Dermis microvascular lymphatic vessel endothelial cell (primary cell): ENCODE measurements around the gene GAST. TPM values are rescaled to one million over a fixed set of nuclear protein-coding genes. Genes with fewer than 3 reads are reported as not detected.
"Not testable (repeated sequence)": the region's sequence is repeated elsewhere in the genome, so short reads cannot be mapped to it uniquely, and the experiment has no call there.

Source experiments
- DNase-seq, 2 donors: peaks; one replicate each; pipeline versions ENCODE4 v3.0.0 to v3.0.0-alpha.2; 2010; ENCODE audit warnings: low read depth in 2 of 2
- total RNA-seq: library from RNA; depleted of rRNA; stranded (reverse); fragments of >200 nt; gene quantifications from 2 replicates; pipeline ENCODE4 v1.2.1, GENCODE V29; 2014

GAST gene
- total RNA-seq, 1 donor from 2014 or later: not detected

DNA sequence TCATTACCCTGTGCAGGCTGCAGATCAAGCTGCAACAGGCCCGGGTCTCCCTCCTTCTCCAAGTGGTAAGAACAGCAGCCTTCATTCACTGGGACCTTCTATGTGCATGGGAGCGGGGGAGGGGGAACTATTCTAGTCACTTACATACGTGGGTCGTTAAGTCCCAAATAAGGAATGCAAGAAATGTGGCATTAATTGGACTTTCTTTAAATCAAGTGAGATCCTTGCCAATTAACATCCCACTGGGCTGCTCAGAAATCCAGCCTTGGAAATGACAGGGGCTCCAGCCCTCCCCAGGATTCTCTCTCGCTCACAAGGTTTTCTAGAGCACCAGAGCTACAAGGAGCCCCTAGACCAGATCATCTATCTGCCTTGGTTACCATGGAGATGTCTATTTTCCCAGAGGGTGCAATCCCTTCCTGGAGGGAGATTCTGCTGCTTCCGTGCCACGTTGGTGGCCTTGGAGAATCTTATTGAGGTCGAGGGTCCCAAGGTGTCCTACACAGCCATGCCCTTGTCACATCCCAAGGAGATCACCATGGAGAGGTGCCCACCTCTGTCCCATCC, 28.6 kb upstream of the GAST start:
- no peak for DNase-seq

DNA sequence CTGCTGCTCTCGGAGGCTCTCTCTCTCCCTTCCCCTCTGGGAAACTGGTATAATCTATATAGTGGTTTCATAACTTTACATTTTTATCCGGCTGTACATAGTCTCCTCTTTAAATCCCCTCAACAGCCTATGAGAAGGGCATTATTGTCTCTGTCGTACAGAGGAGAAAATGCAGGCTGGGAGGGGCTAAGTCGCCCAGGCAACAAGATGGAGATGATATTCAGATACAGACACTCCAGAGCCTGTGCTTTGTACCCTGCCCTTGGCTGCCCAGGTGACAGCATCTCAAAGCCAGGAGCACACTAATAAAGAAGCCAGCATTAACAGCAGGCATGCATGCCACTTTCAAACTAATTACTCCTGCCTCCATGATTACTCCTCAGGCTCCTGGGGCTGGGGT, 28.1 kb upstream of the GAST start:
- no peak for DNase-seq

DNA sequence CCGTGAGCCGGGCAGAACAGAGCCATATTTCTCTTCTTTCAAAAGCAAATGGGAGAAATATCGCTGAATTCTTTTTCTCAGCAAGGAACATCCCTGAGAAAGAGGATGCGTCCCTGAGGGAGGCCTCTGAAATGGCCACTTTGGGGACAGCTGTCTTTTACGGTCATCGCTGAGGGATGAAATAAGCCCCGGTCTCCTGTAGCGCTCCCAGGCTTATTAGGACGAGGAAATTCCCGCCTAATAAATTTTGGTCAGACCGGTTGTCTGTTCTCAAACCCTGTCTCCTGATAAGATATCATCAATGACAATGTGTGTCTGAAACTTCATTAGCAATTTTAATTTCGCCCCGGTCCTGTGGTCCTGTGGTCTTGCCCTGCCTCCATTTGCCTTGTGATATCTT, 26.4 kb upstream of the GAST start:
- DNase-seq: not testable (repeated sequence)

DNA sequence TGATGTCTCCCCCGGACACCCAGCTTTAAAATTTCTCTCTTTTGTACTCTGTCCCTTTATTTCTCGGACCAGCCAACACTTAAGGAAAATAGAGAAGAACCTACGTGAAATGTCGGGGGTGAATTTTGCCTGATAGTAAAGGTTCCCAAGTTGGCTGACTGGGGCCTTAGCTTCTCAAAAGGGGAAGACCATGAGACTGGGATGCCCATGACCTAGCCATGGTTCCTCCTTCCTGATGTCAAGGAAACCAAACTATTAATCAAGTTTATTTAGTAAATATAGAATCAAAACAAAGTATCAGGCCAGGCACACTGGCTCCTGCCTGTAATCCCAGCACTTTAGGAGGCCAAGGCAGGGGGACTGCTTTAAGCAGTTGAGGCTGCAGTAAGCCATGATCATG, 25.9 kb upstream of the GAST start:
- DNase-seq: no peak

DNA sequence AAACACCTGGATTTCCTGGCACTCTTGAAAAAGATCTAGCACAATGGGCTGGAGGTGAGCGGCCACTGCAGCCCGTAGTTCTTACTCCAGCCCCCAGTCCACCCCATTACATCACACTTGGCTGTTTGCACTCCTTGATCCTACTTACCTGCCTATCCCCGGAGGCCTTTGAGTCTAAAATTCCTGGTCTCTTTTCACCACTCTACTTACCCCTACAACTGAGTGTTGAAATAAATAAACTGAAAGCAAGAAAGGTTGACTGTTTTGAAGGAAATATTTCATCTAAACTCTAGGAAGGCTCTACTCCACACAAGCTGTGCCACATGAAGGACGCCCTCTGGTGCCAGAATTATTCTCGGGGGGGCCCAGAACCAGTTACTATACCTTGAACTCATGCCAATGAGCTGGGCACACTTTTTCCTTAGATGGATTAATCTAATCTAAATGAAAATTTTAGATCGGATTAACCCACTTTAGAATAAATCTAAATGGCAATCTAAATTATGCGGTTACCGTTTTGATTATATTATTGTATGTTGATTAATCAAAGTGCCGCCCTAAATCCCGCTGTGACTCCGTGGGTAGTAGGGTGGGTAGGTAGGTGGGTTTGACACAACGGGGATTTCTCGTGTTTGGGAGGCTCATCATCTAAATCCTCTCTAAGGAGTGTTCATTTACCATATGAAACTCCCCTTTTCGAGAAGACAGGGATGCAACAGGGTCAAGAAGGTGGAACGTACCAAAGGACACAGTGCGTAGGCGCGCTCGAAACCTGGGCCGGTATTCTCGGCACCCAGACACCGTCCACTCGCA, 24.1 kb upstream of the GAST start:
- peak; percentile 11 to 68 for DNase-seq

DNA sequence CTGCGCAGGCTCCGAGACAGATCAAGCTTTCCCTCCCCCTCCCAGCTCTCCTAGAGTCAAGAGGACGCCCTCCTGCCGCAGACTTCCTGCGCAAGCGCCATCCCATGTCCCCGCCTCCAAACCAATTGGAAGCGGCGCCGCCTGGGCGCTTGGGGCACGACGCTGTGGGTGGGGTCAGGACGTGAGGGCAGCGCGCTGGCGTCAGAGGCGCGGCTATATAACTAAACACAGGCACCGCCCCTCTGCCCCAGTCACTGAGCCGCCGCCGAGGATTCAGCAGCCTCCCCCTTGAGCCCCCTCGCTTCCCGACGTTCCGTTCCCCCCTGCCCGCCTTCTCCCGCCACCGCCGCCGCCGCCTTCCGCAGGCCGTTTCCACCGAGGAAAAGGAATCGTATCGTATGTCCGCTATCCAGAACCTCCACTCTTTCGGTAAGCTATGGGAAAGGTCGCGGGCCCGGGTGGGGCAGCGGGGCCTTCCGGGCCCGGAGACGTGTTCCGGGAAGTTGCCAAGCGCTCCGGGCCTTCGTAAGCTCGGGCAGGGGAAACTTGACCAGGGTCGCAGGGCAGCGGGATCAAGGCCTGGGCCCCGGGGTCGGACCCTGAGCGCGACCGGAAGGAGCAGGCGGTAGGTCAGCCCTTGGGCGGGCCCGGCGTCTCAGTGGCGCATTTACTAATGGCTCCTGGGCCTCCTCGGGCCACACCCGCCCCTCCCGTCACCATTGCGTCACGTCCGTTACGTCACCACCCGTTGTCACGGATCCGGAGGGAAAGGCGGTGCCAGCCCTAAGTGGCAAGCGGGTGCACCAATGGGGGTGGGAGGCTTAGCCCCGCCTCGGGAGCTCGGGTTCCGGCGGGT, 23.3 kb upstream of the GAST start, which contains the start of gene EIF1:
Gene EIF1, plus strand, starts transcription at position 245 of the 856 bp plus-strand sequence. Its CDS starts 154 bp downstream, at position 399.
- peak; percentile 98 to 100 for DNase-seq

DNA sequence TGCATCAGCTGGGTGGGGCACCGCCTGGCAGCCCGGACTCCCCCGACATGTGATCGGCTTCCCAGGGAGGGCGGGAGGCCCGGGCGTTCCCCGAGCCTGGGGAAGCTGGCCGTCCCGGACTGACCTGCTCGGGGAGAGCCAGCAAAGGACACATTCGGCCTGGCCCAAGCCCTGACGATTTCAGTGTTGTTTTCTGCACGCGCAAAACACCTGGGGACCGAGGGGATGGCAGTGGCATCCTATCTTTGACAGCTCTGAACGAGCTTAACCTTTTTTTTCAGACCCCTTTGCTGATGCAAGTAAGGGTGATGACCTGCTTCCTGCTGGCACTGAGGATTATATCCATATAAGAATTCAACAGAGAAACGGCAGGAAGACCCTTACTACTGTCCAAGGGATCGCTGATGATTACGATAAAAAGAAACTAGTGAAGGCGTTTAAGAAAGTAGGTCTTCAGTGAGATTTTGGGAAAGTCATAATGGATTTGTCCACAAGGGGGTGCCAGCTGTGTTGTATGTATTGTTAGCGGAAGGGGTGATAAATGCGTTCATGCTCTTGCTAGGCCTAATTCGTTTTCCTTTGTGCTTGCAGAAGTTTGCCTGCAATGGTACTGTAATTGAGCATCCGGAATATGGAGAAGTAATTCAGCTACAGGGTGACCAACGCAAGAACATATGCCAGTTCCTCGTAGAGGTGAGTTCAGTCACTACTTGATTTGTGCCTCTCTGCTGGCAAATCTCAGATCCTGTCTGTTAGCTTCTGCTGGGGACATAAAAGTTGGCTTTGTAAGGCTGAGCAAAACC, 22.4 kb upstream of the GAST start:
- peak; percentile 40 to 69 for DNase-seq

DNA sequence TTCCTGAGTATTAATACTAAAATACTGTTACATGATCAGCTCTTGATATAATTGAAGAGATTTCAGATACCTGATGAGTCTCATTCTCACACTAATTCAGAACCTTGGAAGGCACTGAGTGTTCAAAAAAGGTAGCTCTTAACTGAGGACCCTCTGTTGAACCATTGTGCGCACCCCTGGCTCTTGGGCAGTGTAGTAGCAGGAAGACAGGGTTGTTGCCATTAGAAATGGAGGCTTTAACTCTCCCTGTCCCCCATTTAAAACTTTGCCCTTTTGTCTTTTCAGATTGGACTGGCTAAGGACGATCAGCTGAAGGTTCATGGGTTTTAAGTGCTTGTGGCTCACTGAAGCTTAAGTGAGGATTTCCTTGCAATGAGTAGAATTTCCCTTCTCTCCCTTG, 21.6 kb upstream of the GAST start:
- no peak for DNase-seq

DNA sequence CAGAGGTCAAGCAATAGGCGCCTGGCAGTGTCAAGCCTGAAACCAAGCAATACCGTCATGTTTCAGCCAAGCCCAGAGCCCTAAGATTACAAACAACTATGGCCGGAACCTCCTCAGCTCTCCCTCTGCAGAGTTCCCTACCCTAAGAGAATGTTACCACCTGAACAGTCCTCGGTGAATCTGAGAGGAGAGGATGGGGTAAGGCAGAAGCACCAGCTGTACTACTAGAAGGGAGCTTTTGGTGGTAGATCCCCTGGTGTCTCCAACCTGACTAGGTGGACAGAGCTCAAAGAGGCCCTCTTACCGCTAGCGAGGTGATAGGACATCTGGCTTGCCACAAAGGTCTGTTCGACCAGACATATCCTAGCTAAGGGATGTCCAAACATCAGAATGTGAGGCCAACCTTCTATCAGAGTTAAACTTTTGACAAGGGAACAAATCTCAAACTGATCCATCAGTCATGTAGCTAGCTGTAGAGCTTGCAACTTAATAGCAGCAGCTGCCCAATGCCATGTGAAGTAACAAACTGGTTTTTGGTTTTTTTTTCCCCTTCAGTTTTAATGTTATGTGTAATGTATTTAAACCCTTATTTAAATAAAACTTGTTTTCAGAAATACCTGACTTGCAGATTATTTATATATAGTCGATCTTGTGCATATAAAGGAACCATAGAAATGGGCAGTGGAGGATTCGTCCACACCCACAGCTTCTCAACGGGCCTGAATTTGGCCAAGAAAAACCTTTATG, 20.9 kb upstream of the GAST start:
- no peak for DNase-seq

DNA sequence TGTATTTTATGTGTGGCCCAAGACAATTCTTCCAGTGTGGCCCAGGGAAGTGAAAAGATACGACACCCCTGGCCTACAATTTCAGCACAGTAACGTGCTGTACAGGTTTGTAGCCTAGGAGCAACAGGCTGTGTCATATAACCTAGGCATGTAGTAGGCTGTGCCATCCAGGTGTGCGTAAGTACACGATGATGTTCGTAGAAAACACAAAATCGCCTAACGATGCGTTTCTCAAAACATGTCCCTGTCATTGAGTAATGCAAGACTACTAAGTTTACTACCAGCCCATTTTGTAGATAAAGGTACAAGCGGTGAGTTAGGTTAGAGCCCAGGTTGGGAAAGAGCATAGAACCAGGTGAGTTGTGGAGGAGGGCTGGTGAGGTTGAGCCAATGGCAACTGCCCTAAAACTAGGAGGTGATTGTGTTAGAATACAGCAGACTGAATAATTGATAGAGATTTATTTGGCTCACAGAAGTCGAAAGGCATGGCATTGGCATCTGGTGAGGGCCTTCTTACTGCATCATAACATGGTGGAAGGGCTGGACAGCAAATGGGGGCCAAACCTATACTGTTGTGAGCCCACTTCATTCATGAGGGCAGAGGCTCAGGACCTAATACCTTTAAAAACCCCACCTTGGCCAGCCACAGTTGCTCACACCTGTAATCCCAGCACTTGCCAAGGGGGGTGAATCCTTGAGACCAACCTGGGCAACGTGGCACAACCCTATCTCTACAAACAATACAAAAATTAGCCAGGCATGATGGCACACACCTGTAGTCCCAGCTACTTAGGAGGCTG, 19.2 kb upstream of the GAST start:
- DNase-seq: no peak

DNA sequence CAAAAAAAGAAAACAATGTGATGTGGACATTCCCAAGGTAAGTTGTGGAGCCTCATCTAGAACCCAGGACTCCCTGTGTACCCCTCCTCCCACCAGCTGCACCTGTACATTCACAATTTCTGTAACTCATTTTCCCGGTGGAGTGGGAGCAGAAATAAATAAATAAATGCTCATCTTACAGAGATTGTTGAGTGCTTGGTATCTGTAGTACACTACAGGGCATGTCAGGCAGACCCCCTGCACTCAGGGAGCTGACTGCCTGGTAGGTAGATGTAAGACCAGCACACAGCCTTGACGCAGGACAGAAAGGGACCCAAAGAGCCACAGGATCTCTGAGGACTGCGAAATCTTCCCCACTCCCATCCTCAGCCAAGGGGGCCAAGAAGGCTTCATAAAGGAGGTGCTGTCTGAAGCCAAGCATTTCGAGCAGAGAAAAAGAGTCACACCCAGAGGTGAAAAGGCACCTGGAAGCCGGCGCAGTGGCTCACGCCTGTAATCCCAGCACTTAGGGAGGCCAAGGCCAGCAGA, 16.9 kb upstream of the GAST start:
- DNase-seq: no peak

DNA sequence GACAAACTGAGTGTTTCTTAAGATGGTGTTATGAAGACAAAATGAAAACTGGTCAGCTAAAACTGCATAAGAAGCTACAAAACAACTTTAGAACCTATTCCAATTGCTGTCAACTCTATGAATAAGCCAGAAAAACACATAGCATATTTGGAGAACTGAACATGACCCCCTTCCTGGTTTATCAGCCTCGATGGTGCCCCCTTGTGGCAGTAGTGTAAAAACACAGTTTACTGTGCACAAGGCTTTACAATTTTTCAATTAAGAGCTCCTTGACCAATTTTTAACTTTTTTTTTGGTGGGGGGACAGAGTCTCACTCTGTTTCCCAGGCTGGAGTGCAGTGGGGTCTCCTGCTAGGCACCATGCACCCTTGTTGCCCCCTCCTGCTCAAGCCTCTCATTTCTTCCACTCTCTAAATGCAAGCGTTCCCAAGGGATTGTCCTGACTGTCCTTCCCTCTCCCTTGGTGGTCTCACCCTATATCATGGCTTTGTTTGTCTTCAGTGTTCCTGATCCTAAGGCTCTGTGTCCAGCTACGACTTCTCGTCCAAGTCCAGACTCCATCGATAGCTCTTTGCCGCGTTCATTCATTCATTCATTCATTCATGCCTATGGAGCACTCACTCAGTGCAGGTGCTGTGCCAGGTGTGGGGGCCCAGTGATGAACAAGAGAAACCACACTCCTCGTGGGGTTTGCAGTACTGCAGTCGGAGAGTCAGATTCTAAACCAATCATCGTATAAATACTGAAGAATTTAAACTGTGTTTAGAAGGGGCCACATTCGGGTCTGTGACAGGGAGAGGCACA, 16.0 kb upstream of the GAST start:
- peak; percentile 55 to 75 for DNase-seq

DNA sequence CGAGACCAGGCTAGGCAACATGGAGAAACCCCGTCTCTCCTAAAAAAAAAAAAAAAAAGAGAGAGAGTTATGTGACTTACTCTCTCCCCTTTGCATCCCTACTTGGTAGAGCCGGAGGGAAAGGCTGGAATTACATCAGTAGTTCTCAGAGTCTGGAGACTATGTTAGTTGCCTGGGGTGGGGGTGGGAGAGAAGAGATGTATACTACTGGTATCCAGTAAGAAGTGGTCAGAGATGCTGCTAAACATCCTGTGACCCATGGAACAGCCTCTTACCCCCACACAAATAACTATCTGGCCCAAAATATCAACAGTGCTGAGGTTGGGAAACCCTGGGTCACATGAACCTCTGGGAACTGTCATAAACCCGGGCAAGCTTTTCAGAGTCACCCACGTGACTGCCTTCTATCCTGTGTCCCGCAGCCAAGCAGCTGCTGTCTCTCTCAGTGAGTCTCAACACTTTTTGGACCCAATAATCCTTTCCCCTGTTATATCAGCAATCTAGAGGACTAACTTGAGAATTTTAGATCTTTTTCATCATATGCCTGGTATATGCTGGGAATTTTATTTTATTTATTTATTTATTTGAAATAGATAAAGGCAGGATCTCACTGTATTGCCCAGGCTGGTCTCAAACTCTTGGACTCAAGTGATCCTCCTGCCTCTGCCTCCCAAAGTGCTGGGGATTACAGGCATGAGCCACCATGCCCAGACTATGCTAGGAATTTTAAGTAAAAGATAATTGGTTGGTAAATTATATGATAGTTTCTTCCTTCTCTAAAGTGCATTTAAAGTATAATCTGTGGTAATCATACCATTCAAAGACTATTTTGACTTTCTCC, 14.8 kb upstream of the GAST start:
- peak; percentile 32 to 36 for DNase-seq

DNA sequence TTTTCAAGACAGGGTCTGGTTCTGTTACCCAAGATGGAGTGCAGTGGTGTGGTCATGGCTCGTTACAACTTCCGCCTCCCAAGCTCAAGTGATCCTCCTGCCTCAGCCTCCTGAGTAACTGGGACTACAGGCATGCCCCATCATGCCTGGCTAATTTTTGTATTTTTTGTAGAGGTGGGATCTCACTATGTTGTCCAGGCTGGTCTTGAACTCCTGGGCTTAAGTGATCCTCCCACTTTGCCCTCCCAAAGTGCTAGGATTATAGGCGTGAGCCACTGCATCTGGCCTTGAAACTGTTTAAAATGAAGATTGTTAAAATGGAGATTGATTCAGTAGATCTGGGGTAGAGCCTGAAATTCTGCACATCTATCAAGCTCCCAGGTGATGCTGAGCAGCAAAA, 11.3 kb upstream of the GAST start:
- not testable (repeated sequence) for DNase-seq

DNA sequence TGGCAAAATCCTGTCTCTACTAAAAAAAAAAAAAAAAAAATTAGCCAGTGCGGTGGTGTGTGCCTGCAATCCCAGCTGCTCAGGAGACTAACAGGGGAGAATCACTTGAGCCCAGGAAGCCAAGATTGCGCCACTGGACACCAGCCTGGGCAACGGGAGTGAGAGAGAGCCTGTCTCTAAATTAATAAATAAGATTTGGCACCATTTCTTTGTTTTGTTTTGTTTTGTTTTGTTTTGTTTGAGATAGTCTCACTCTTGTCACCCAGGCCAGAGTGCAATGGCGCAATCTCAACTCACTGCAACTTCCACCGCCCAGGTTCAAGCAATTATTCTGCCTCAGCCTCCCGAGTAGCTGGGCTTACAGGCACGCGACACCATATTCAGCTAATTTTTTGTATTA, 9.4 kb upstream of the GAST start:
- no peak for DNase-seq

DNA sequence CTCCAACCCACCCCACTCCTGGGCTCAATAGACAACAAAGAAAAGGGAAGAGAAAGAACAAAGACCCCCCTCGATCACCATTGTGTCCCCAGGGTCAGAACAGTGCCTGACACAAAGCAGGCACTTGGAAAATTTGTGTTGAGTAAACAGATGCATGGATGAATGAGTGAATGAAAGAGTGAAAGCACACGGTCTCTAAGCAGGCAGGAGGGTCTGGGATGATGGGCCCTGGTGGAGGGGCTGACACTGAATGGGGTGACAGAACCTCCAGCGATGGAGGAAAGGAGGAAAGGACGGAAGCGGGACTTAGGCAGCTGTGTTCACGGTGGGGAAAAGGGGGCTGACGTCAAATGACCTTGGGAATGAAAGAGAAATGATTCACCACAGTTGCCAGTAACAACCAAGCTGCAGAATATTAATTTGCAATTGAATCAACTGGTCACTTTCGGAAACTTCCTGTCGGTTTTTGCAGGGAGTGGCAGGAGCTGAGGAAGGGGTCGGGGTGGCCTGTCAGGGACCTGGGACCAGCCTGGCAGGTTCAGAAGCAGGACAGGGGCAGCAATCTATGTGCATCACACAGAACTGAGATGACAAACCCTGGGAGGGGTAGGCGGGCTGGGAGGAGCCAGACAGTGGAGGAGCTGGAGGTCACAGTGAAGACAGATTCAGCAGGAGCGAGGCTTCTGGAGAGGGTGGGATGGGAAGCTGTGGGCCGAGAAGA, 6.7 kb upstream of the GAST start:
- peak in 1 of 2 donors; percentile 39 for DNase-seq
